DOHH2 (cell line): ENCODE measurements around the gene KCNAB1.

Experiments
- H3F3A ChIP-seq: fragments of 200-600 bp; sonication (generic), shearing (Covaris generic); 2 replicates; pipeline ENCODE4 v1.6.0; 2016; ENCODE audit warnings: antibody characterized with exemption, mild to moderate bottlenecking; ENCODE audit not compliant: control insufficient read depth, insufficient read depth
- H3K27ac ChIP-seq: fragments of 200-600 bp; sonication (generic); 2 replicates; pipeline ENCODE4 v1.5.1; 2014; ENCODE audit warnings: low read depth, mild to moderate bottlenecking, low read length, moderate library complexity
- H3K27me3 ChIP-seq: fragments of 200-600 bp; sonication (generic); 2 replicates; pipeline ENCODE4 v1.6.1; 2014; ENCODE audit warnings: mild to moderate bottlenecking, low read length, mixed read lengths; ENCODE audit not compliant: control insufficient read depth
- H3K36me3 ChIP-seq: fragments of 200-600 bp; sonication (generic); 2 replicates; pipeline ENCODE4 v1.6.1; 2014; ENCODE audit warnings: mild to moderate bottlenecking, low read length, moderate library complexity, mixed read lengths; ENCODE audit not compliant: control insufficient read depth
- H3K4me1 ChIP-seq: fragments of 200-600 bp; sonication (generic); 2 replicates; pipeline ENCODE4 v1.6.1; 2014; ENCODE audit warnings: mild to moderate bottlenecking, low read length, mixed read lengths; ENCODE audit not compliant: control insufficient read depth
- H3K4me2 ChIP-seq: fragments of 200-600 bp; sonication (generic); 2 replicates; pipeline ENCODE4 v1.6.0; 2014; ENCODE audit warnings: mild to moderate bottlenecking, low read length, moderate library complexity
- H3K4me3 ChIP-seq: fragments of 200-600 bp; sonication (generic); 2 replicates; pipeline ENCODE4 v1.5.1; 2014; ENCODE audit warnings: mild to moderate bottlenecking, low read length, mixed read lengths
- H3K79me2 ChIP-seq: fragments of 200-600 bp; sonication (generic); 2 replicates; pipeline ENCODE4 v1.6.1; 2014; ENCODE audit warnings: mild to moderate bottlenecking, low read length, mixed read lengths; ENCODE audit not compliant: control insufficient read depth
- H3K9me2 ChIP-seq: fragments of 200-600 bp; sonication (generic); replicated peaks from 2 replicates; pipeline ENCODE4 v1.6.1; 2014; ENCODE audit warnings: mild to moderate bottlenecking, low read length, mixed read lengths; ENCODE audit not compliant: control insufficient read depth
- H3K9me3 ChIP-seq: fragments of 200-600 bp; sonication (generic); 2 replicates; pipeline ENCODE4 v1.6.1; 2014; ENCODE audit warnings: antibody characterized with exemption, low read length, mixed read lengths; ENCODE audit not compliant: control insufficient read depth, insufficient read depth
- H4K20me1 ChIP-seq: fragments of 200-600 bp; sonication (generic); 2 replicates; pipeline ENCODE4 v1.6.0; 2014; ENCODE audit warnings: low read depth, mild to moderate bottlenecking, antibody characterized with exemption, low read length, moderate library complexity; ENCODE audit not compliant: control insufficient read depth, insufficient read depth
- CTCF ChIP-seq: fragments of 200-600 bp; sonication (generic); IDR thresholded peaks from one replicate; pipeline ENCODE4 v1.5.1; 2014; ENCODE audit warnings: antibody characterized with exemption, mild to moderate bottlenecking, low read depth, low read length; ENCODE audit not compliant: poor library complexity, severe bottlenecking
- EZH2phosphoT487 ChIP-seq: fragments of 200-600 bp; sonication (generic); IDR thresholded peaks from 2 replicates; pipeline ENCODE4 v1.6.1; 2017; ENCODE audit warnings: borderline replicate concordance, mild to moderate bottlenecking, antibody characterized with exemption, low read length, moderate library complexity, mixed read lengths

Gene KCNAB1

GRCh38 chr3:156390846-156391245, 270.5 kb downstream of the KCNAB1 start:
- Histone ChIP-seq H3K36me3 (no peaks in the 10 kb centered on the region), H3K27me3 (0 out of 2 replicates have a peak, but pooled peaks cover 3% of the 10 kb centered on the region), H3K4me3 (no peak overlapping the region), H4K20me1 (no peaks in the 10 kb centered on the region), H3K9me2 (no peaks in the 10 kb centered on the region), H3K79me2 (no peaks in the 10 kb centered on the region), H3K4me2 (no peak overlapping the region), H3K9me3 (no peaks in the 10 kb centered on the region), H3K4me1 (no peaks in the 10 kb centered on the region), H3F3A (no peaks in the 10 kb centered on the region), H3K27ac (no peak overlapping the region)
- TF ChIP-seq CTCF (no peak), EZH2phosphoT487 (no peak)

GRCh38 chr3:156395961-156396710, 275.8 kb downstream of the KCNAB1 start:
- Histone ChIP-seq H3K36me3 (no peaks in the 10 kb centered on the region), H3K27ac (no peak overlapping the region), H3K4me2 (no peak overlapping the region), H3K4me1 (no peaks in the 10 kb centered on the region), H3K9me2 (no peaks in the 10 kb centered on the region), H3K79me2 (no peaks in the 10 kb centered on the region), H3K4me3 (no peak overlapping the region), H3K9me3 (no peaks in the 10 kb centered on the region), H3F3A (no peaks in the 10 kb centered on the region), H4K20me1 (no peaks in the 10 kb centered on the region), H3K27me3 (peaks cover 5% of the 10 kb centered on the region; the same call in 1 of the 2 replicates)
- no peak for TF ChIP-seq CTCF
- no peak for TF ChIP-seq EZH2phosphoT487

- no peaks in the 10 kb centered on the region for H3K36me3 ChIP-seq
- no peaks in the 10 kb centered on the region for H3K9me2 ChIP-seq
- no peak for TF ChIP-seq EZH2phosphoT487
- no peak for TF ChIP-seq CTCF
- no peaks in the 10 kb centered on the region for H4K20me1 ChIP-seq
- no peak overlapping the region for H3K4me2 ChIP-seq
- no peaks in the 10 kb centered on the region for H3K4me1 ChIP-seq
- no peaks in the 10 kb centered on the region for H3F3A ChIP-seq
- H3K79me2 ChIP-seq: no peaks in the 10 kb centered on the region
- H3K27me3 ChIP-seq: peaks cover 6% of the 10 kb centered on the region; the same call in 1 of the 2 replicates
- H3K4me3 ChIP-seq: no peak overlapping the region
- no peak overlapping the region for H3K27ac ChIP-seq
- no peaks in the 10 kb centered on the region for H3K9me3 ChIP-seq
Measured at GRCh38 chr3:156396851-156397250, 276.5 kb downstream of the KCNAB1 start.
